MV-4-11 (cell line): ENCODE results near the gene GLRX2.
"Not testable (repeated sequence)": the region's sequence is repeated elsewhere in the genome, so short reads cannot be mapped to it uniquely, and the experiment has no call there.

Experiments
- DNase-seq: peaks from one replicate; lab custom pipeline; 2025; lab: John Stamatoyannopoulos, UW

GLRX2 gene

GRCh38 chr1:193104907-193105820, at the start of gene GLRX2:
Gene GLRX2 (minus strand): TSS chr1:193105414. CDS start chr1:193105382, 32 bp downstream.
- DNase-seq, result peak; percentile 72

GRCh38 chr1:193144999-193145398, 39.8 kb upstream of the GLRX2 start:
- DNase-seq, result no peak

- no peak for DNase-seq
Observed at GRCh38 chr1:193144361-193144938, 39.2 kb upstream of the GLRX2 start.

DNA sequence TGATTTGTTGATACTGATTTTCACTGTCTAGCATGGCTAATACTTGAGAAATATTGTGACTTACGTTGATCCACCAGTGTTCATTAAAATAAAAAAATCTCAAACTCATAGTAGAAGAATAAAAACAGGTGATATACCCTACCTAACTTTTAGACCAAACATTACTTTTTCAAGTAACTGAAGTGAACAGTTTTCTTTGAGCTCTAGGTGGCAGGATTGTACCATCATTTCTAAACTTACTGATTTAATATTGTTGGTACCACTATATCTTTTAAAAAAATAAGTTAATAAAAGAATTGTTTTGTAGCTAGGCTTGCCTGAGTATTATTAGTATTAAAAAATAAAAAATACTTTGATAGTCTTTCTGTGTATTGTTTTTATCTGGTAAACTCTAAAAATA, 38.1 kb upstream of the GLRX2 start:
- DNase-seq, result no peak

- no peak for DNase-seq
Observed at GRCh38 chr1:193142409-193142808, 37.2 kb upstream of the GLRX2 start.

- DNase-seq, result no peak
Observed at GRCh38 chr1:193141804-193142203, 36.6 kb upstream of the GLRX2 start.

DNA sequence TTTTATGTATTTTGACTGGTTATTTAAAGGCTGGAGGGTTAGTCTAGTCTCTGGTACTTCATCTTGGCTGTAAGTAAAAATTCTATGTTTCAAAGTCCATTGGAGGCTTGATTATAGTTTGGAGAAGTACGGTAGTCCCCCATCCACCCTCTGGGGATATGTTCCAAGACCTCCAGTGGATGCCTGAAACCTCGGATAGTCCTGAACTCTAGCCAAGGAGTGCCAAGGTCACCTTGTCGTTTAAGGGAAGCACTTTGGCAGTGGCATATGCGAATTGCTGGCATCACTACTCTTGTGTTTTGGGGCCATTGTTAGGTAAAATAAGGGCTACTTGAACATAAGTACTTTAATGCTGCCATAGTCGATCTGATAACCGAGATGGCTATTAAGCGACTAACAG, 35.0 kb upstream of the GLRX2 start:
- no peak for DNase-seq

DNA sequence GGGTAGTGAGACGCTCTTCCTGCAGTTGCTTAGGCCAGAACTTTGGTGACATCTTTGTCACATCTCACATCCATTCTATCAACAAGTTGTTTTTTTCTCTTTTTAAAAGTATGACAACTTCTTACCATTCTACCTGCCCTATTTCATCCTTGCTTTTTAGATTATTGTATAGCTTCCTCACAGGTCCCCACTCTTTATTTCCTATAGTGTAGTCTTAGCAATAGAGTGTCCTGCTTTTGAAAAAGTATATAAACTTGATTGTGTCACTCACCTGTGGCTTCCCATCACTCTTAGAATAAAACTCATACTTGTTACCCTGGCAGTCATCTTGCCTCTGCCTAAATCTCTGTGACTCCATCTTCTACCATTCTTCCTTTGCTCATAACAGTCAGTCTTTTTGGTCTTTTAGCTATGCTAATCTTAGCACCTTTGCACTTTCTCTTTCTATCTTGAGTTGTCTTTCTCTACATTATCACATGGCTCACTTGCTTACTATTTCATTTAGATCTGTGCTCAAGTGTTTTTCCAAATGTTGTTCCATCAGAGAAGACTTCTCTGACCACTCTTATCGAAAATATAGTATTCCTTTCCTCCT, 26.1 kb upstream of the GLRX2 start:
- DNase-seq, result no peak

DNA sequence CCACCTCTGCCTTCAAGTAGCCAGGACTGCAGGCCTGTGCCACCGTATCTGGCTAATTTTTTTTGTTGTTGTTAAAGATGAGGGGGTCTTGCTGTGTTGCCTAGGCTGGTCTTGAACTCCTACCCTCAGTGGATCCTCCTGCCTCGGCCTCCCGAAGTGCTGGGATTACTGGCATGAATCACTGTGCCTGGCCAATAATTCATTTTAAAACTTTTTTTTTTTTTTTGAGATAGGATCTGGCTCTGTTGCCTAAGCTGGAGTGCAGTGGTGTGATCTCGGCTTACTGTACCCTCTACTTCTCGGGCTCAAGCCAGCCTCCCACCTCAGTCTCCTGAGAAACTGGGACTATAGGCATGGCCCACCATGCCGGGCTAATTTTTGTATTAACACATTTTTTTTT, 20.2 kb upstream of the GLRX2 start:
- DNase-seq, result no peak

DNA sequence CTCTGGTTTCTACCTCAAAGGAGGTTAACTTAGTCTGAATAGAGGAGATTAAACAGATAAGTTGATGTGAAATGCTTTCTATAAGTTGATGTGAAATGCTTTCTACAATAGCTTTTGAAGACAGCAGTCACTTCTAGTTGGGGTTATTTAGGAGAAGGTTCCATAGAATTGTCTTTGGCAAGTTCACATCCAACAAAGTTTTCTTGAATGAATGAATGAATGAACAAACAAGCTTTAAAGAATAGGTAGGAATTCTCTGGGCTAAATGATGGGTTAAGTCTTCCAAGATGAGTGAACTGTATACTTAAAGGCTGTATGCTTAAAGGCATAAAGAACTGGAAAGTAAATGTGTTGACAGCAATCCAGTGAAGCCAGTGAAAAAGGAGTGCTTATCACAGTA, 18.5 kb upstream of the GLRX2 start:
- no peak for DNase-seq

DNA sequence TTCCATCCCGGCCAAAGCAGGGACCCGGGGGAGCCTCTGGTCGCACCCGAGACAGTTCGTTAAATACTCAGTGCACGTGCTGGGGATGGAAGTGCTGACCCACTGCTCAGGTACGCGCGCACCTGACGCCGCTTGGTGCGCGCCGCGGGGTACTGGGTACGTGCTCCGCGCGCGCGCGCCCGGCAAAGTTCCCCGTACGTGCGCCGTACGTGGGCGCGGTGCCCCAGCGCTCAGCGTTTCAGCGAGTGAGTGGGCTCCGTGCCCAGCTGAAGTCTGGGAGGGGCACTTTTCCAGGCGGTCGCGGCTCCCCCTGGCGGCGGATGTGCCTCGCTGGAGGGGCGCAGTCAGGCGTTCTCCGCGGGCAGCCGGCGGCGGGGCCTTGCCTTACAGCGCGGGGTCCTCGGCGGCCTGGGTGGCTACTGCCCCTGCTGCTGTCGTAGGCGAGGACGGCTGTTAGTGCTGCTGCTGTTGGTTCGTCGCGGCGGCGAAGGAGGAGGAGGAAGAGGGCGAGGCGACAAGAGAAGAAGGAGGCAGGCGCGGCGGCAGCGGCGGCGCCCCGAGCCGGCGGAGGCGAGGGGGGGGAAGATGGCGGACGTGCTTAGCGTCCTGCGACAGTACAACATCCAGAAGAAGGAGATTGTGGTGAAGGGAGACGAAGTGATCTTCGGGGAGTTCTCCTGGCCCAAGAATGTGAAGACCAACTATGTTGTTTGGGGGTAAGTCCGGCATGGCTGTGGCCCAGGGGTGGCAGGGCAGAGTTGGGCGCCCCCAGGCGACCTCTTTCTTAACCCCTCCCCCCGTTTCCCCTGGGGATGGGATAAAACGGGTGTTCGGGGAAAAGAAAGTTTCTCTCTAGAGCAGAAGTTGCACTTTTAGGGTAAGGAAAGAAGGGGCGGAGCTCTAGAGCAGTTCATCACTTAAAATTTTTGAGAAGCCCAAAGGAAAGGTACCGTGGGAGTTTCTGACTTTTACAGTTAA, 16.7 kb upstream of the GLRX2 start, which contains the start of gene CDC73:
CDC73 (plus strand) TSS at position 416 of the 978 bp plus-strand sequence; CDS start at position 586, 170 bp downstream.
- peak; percentile 95 for DNase-seq

DNA sequence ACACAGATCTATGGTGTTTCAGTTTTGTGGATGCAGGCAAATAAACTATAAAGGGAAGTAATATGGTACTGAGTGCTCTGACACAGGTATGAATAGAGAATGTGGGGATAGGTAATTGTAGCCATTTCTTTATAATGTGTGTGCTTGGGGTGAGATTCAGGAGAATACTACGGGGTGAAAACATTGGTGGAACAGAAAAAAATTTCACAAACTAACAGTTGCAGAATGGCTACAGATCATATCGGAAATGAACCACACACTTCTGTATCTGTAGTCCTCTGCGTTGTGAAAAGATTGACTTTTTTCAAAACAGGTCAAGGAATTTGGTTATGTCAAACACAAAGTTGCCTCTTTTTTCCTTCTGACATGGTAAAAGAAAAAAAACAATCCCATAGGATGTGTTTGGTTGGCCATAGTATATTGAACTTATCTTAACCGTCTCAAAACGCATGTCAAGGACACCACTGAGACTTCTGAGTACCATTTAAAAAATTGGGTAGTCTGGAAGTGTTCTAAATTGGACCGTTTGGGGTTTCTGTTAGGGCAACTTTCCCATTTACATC, 15.5 kb upstream of the GLRX2 start:
- no peak for DNase-seq

DNA sequence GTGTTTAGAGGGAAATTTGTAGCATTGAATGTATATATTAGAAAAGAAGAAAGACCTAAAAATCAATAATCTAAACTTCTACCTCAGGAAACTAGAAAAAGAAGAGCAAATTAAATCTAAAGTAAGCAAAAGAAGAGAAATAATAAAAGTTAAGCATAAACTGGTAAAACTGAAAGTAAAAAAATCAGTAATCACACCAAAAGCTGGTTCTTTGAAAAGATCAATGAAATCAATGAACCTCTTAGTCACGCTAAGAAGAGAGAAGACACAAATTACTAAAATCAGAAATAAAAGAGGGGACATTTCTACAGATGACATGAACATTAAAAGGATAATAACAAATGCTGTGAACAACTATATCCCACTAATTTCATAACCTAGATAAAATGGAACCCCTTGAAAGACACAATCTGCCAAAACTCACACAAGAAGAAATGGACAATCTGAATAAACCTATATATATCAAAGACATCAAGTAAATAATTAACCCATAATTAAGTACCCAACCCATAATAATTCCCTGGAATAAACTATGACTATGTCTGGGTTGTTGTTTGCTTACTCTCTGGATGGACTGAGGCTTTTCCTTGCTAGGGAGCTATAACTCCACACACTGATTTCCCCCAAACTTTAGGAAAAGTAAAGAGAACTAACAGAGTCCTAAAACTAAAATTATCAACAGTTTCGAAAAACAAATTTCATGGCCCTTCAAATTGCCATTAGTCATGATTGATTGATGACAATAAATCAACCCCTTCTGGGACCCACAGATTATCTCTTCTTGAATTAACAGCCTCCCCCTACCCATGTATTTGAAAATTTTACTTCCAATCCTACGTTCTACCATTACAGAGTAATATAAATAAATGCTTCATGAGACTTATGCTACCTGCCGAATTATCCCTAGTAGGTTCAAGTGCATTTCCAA, 13.9 kb upstream of the GLRX2 start:
- DNase-seq, result no peak

DNA sequence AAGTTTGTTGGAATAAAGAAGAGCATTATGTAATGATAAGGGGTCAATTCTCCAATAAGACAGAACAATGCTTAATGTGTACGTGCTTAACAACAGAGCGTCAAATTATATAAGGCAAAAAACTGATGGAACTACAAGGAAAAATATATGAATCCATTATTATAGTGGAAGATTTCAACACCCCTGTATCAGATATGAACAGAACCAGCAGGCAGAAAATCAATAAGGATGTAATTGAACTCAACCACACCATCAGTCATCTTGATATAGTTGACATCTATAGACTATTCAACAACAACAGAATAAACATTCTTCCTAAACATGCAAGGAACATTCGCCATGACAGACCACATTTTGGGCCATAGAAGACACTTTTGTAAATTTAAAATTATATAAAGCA, 13.0 kb upstream of the GLRX2 start:
- DNase-seq, result no peak

DNA sequence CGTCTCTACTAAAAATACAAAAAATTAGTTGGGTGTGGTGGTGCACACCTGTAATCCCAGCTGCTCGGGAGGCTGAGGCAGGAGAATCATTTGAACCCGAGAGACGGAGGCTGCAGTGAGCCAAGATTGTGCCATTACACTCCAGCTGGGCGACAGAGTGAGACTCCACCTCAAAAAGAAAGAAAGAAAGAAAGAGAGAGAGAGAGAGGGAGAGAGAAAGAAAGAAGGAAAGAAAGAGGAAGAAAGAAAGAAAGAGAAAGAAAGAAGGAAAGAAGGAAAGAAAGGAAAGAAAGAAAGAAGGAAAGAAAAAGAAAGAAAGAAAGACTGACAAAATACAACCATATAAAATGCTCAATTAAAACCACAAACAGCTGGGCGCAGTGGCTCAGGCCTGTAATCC, 12.0 kb upstream of the GLRX2 start:
- not testable (repeated sequence) for DNase-seq

- no peak for DNase-seq
Observed at GRCh38 chr1:193115629-193116227, 10.5 kb upstream of the GLRX2 start.

GRCh38 chr1:193114485-193115095, 9.4 kb upstream of the GLRX2 start:
- no peak for DNase-seq

- no peak for DNase-seq
Observed at GRCh38 chr1:193113992-193114332, 8.7 kb upstream of the GLRX2 start.

DNA sequence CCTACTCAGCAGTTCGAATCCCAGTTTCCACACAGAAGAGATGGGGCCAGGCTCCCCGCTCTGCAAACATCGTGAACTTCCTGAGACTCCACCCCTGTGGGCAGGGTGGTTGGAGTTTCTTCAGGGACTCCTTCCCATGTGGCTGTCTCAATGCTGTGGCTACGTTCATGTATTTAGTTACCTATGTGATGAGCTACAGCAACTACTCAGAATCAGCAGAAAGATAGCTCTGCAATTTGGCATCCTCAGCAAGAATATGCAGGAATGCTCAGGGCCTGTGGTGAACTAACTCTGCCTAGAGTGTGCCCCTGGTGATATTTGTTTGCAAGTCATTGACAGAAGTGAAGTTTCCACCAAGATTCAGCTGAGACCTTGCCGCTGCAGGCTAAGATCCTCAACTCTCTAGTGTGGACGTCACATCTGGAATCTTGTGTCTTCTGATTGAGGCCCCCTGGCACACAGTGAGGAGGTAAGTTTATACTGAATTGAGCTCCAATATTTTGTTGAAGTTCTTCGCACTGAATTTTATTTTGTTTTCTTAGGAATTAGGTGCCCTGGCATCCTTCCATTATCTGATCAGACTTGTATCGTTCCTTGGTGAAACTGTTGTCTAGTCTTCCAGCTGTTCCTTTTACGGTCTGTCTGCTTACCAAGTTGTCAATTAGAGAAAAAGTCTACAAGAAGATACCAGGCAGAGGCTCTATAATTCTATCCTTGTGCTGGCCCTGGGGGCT, 8.2 kb upstream of the GLRX2 start:
- no peak for DNase-seq
